Measurements from ENCODE around the gene MED29.

Gene MED29

DNA sequence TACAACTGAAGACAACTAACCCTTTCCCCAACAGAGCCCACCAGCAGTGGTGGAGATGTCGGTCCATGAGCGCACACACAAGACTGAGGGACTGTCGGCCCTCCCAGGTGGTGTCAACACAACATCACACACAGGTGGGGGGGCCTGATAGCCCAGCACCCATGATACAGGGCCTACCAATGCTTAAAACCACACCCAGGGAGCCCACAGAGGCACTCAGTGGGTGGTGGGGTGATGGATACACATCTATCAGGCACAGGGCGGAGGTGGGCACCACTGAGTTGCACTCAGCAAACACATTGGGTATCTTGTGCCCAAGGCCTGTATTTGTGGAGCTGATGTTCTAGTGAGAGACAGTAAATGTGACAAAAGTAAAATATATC is 8.5 kb downstream of the MED29 start:
- no peak for DNase-seq

GRCh38 chr19:39400061-39400460 is 8.9 kb downstream of the MED29 start:
- DNase-seq: no peak

DNA sequence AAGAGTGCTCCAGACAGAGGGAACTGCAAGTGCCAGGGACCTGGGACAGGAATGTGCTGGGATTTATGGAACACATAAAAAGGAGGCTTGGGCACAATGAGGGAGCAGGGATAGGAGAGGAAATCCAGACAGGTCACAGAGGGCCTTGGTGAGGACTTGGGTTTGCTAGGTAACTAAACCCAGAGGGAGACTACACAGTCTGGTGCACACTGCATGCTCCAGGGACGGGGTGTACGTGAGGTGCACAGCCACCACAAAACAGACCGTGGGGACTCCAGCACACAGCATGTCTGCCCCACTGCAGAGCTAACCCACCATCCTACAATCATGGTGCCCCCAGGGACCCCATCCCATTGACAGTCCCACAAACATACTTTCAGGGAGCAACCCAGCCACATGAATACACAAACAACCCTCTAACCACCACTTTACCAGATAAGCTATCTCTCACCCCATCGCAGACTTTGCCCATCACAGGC is 9.9 kb downstream of the MED29 start:
- DNase-seq: no peak

DNA sequence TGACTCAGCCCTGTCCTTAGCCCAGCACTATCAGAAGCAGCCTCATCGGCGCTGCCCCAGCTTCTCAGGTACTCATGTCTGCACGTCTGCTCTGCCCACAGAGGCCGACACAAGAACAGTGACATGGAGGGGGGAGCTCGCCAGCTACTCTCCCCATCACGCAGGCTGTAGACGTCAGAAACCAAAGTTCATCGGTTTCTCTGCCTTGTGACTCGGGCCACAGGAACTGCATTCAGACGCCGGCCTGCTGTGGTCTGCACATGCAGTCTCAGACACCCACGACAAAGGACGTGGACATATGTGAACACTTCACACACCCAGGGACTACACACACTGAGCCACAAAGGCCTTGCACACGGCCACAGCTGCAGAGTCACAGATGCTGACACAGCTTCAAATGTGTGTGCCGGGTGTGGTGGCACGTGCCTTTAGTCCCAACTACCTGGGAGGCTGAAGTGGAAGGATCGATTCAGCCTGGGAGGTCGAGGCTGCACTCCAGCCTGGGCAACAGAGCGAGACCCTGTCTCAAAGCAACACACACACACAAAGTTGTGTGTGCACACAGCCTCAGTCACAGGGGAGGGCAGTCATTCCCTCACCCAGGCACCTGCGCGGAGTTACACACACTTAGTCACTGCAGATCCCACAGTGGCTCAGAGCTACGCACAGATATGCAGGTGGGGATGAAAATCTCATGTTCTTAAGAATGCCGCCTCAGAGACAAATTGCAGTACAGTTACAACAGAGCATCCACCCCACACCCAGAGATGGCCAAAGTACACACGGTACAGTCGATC is 10.6 kb downstream of the MED29 start:
- peak; percentile 93 for DNase-seq

GRCh38 chr19:39402346-39403300 is 11.4 kb downstream of the MED29 start:
- peak; percentile 95 for DNase-seq

GRCh38 chr19:39403331-39404312 is 12.4 kb downstream of the MED29 start:
- DNase-seq: peak; percentile 99

DNA sequence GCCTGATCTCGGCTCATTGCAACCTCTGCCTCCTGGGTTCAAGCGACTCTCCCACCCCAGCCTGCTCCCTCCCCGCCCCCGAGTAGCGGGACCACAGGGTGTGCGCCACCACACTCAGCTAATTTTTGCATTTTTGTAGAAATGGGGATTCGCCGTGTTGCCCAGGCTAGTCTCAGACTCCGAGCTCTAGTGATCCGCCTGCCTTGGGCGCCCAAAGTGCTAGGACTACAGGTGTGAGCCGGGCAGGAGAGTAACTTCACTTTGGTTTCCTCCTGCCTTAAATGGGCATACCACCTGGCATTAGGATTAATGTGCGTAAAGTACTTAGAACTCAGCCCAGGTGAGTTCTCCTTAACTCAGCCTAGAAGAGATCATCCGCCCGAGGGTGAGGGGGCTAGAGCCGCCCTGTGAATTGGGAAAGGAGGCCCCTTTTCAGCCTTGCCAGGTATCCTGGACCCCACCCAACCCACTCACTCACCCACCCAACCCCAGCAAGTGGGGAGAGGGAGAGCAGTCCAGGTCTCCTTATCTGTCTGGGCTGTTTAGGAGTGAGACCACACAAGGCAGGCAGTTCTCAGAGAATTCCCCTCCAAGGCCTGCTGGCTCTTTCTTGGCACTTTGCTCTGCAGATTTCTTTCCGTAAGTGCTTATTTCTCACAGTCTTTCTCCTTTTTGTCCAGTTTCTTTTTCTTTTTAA is 14.2 kb downstream of the MED29 start:
- DNase-seq: peak; percentile 43

GRCh38 chr19:39405958-39406655 is 14.9 kb downstream of the MED29 start:
- peak; percentile 96 for DNase-seq

DNA sequence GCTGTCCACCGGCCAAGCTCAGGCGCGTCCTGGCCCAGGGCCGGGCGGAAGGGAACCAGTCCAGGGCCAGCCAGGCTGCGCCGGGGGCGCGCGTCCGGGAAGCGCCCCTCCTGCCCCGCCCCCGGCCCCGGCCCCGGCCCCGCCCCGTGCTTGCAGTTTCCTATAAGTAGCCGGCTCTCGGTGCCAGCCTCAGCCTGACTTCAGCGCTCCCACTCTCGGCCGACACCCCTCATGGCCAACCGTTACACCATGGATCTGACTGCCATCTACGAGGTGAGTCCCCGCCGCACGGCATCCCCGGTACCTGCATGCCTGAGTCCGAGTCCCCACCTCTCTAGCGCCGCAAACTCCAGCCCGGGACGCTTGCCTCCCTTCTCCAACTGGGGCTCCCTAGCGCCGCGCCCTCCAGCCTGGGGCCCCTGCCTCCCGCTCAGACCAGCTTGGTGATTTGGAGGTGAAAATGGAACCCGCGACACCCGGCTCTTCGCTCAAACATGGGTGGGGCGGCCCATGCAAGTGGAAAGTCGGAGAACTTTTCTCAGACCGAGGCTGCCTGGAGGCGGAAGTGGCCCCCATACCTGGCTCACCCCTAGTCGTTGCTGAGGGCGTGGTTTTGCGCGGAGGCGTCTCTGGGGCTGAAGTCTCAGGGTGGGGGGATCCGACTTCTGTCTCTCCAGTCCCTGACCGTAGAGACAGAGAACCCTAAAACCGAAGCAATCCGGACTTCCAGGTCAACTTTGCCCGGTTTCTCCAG is 15.7 kb downstream of the MED29 start, which contains the start of gene ZFP36:
Gene ZFP36, plus strand, starts transcription at position 192 of the 754 bp plus-strand sequence. Its CDS starts 58 bp downstream, at position 250.
- peak; percentile 96 for DNase-seq

DNA sequence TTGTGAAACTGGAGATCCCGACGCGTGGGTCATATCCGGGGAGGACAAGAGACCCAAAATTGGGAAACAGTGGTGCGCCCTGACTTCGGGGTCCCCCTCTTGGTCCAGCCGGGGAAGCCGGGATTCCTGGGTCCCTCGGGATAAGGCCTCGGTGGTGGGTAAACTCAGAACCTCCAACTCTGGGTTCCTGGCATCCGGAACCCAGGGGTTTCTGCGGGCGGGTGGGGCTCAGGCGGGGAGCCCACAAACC is 16.2 kb downstream of the MED29 start:
- DNase-seq: no peak

DNA sequence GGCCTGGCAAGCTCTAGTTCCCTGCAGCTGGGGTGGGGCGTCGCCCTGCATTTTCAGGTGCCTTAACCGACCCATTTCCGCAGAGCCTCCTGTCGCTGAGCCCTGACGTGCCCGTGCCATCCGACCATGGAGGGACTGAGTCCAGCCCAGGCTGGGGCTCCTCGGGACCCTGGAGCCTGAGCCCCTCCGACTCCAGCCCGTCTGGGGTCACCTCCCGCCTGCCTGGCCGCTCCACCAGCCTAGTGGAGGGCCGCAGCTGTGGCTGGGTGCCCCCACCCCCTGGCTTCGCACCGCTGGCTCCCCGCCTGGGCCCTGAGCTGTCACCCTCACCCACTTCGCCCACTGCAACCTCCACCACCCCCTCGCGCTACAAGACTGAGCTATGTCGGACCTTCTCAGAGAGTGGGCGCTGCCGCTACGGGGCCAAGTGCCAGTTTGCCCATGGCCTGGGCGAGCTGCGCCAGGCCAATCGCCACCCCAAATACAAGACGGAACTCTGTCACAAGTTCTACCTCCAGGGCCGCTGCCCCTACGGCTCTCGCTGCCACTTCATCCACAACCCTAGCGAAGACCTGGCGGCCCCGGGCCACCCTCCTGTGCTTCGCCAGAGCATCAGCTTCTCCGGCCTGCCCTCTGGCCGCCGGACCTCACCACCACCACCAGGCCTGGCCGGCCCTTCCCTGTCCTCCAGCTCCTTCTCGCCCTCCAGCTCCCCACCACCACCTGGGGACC is 16.6 kb downstream of the MED29 start:
- DNase-seq: peak; percentile 80

DNA sequence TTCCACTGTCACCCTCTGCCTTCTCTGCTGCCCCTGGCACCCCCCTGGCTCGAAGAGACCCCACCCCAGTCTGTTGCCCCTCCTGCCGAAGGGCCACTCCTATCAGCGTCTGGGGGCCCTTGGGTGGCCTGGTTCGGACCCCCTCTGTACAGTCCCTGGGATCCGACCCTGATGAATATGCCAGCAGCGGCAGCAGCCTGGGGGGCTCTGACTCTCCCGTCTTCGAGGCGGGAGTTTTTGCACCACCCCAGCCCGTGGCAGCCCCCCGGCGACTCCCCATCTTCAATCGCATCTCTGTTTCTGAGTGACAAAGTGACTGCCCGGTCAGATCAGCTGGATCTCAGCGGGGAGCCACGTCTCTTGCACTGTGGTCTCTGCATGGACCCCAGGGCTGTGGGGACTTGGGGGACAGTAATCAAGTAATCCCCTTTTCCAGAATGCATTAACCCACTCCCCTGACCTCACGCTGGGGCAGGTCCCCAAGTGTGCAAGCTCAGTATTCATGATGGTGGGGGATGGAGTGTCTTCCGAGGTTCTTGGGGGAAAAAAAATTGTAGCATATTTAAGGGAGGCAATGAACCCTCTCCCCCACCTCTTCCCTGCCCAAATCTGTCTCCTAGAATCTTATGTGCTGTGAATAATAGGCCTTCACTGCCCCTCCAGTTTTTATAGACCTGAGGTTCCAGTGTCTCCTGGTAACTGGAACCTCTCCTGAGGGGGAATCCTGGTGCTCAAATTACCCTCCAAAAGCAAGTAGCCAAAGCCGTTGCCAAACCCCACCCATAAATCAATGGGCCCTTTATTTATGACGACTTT is 17.4 kb downstream of the MED29 start:
- peak; percentile 77 for DNase-seq

GRCh38 chr19:39409208-39410016 is 18.2 kb downstream of the MED29 start:
- peak; percentile 95 for DNase-seq

DNA sequence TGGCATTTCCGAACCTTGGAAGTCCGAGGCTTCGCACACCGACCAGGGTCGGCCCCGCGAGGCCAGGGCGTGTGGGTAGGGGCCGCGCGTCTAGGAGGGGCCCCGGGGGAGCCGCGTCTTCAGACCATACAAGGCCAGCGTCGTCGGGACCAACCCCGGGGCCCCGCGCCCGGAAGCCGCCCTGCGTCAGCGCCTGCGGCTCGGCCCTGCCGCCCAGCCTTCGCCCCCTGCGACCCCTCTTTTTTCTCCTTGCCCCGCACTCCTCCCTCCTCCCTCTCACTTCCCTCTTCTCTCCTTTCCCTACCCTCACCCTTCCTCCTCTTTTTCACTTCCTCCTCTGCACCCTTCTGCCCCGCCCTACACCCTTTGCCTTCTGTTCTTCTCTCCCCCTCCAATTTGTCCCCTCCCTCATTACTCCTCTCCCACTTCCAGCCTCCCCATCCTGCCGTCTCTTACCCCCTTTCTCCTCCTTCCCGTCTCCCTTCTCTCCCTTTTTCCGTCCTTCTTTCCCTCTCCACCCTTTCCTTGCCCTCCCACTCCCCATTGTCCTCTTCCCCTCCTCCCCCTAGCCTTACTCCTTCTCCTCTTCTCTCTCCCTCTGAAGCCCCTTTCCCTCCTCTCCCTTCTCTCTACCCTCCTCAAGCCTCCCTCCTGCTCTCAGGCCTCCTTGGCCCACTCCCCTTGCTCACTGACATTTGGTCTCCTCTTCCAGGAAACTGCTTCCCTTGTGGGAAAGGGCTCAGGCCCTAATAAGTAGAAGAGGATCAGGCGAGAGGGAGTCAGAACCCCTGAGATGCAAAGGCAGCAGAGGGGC is 19.0 kb downstream of the MED29 start:
- no peak for DNase-seq

- no peak for DNase-seq
Measured at GRCh38 chr19:39410831-39411080, 19.6 kb downstream of the MED29 start.

DNA sequence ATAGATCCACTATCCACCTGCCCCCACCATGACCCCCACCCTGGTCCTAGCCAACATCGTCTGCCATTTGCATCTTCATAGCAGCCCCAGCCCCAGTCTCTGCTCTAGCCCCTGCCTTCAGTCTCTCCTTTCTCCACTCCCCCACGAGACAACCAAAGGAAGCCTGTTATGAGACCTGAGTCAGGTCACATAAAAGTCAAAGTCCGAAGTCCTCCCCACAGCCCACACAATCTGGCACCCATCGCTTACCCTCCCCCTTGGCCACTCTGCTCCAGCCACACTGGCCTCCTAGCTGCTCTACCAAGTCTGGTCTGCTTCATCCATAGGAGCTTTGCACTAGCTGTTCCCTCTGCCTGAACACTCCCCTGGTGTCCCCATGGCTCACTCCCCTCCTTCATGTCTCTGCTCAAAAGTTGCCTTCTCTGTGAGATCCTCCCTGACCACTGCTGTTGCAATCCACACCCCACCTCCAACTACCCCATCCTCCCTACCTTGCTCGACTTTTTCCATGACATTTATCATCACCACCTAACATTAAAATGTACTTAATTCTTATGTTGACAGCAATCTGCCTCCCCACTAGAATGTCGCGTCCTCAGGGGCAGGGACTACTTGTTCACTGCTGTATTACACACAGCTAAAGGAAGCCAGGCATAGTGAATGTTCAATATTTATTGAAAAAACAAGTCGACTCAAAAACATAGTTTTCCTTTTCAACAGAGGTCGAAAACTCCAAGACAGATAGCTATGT is 20.1 kb downstream of the MED29 start:
- DNase-seq: peak; percentile 80

- DNase-seq: peak; percentile 95
Measured at GRCh38 chr19:39411832-39412099, 20.6 kb downstream of the MED29 start.

Measured in CD4-positive, alpha-beta T cell treated with Interleukin-17A for 1 hour (primary cell).